Measurements from ENCODE around the gene ARFIP1.
"Not testable (repeated sequence)": the region's sequence is repeated elsewhere in the genome, so short reads cannot be mapped to it uniquely, and the experiment has no call there.

The ARFIP1 gene

GRCh38 chr4:152847376-152847775 lies 67.6 kb downstream of the ARFIP1 start:
- no peak for DNase-seq (ENCODE audit: low spot score)

GRCh38 chr4:152848508-152848907 lies 68.8 kb downstream of the ARFIP1 start:
- DNase-seq (ENCODE audit: low spot score), result no peak

- DNase-seq (ENCODE audit: low spot score), result no peak
These were observed 69.6 kb downstream of the ARFIP1 start for GRCh38 chr4:152849350-152849749.

GRCh38 chr4:152850377-152850776 lies 70.6 kb downstream of the ARFIP1 start:
- DNase-seq (ENCODE audit: low spot score), result no peak

GRCh38 chr4:152851226-152851625 lies 71.5 kb downstream of the ARFIP1 start:
- no peak for DNase-seq (ENCODE audit: low spot score)

- no peak for DNase-seq (ENCODE audit: low spot score)
These were observed 73.5 kb downstream of the ARFIP1 start for GRCh38 chr4:152853293-152853692.

GRCh38 chr4:152854016-152854415 lies 74.3 kb downstream of the ARFIP1 start:
- DNase-seq (ENCODE audit: low spot score), result not testable (repeated sequence)

GRCh38 chr4:152856960-152857359 lies 77.2 kb downstream of the ARFIP1 start:
- DNase-seq (ENCODE audit: low spot score), result no peak

GRCh38 chr4:152858934-152859333 lies 79.2 kb downstream of the ARFIP1 start:
- no peak for DNase-seq (ENCODE audit: low spot score)

GRCh38 chr4:152860046-152860445 lies 80.3 kb downstream of the ARFIP1 start:
- no peak for DNase-seq (ENCODE audit: low spot score)

- DNase-seq (ENCODE audit: low spot score), result no peak
These were observed 82.9 kb downstream of the ARFIP1 start for GRCh38 chr4:152862608-152863007.

- DNase-seq (ENCODE audit: low spot score), result no peak
These were observed 84.6 kb downstream of the ARFIP1 start for GRCh38 chr4:152864361-152864760.

- not testable (repeated sequence) for DNase-seq (ENCODE audit: low spot score)
These were observed 86.8 kb downstream of the ARFIP1 start for GRCh38 chr4:152866432-152866993.

- DNase-seq (ENCODE audit: low spot score), result no peak
These were observed 90.9 kb downstream of the ARFIP1 start for GRCh38 chr4:152870606-152871005.

GRCh38 chr4:152875261-152875660 lies 95.5 kb downstream of the ARFIP1 start:
- no peak for DNase-seq (ENCODE audit: low spot score)

- DNase-seq (ENCODE audit: low spot score), result no peak
These were observed 98.1 kb downstream of the ARFIP1 start for GRCh38 chr4:152877868-152878267.

- no peak for DNase-seq (ENCODE audit: low spot score)
These were observed 100.5 kb downstream of the ARFIP1 start for GRCh38 chr4:152880263-152880662.

GRCh38 chr4:152881974-152882373 lies 102.2 kb downstream of the ARFIP1 start:
- no peak for DNase-seq (ENCODE audit: low spot score)

GRCh38 chr4:152885185-152885584 lies 105.4 kb downstream of the ARFIP1 start:
- no peak for DNase-seq (ENCODE audit: low spot score)

- DNase-seq (ENCODE audit: low spot score), result no peak
These were observed 106.4 kb downstream of the ARFIP1 start for GRCh38 chr4:152886201-152886600.

GRCh38 chr4:152887981-152888380 lies 108.2 kb downstream of the ARFIP1 start:
- DNase-seq (ENCODE audit: low spot score), result no peak

- DNase-seq (ENCODE audit: low spot score), result no peak
These were observed 113.2 kb downstream of the ARFIP1 start for GRCh38 chr4:152892974-152893373.

GRCh38 chr4:152894673-152895072 lies 114.9 kb downstream of the ARFIP1 start:
- DNase-seq (ENCODE audit: low spot score), result no peak

GRCh38 chr4:152896811-152897210 lies 117.1 kb downstream of the ARFIP1 start:
- no peak for DNase-seq (ENCODE audit: low spot score)

GRCh38 chr4:152898133-152898532 lies 118.4 kb downstream of the ARFIP1 start:
- DNase-seq (ENCODE audit: low spot score), result not testable (repeated sequence)

Data from SW480 (cell line).